SK-N-SH (cell line): ENCODE results near the gene CDC73. TPM values are rescaled to one million over a fixed set of nuclear protein-coding genes. Genes with fewer than 3 reads are reported as not detected.

Experiments
- CTCF ChIA-PET: fragments of 300-600, 350-600 bp; formaldehyde crosslinking; extraction: SDS; loops from one replicate; lab custom pipeline; 2021; lab: Yijun Ruan, JAX
- POLR2A ChIA-PET: fragments of 350-600 bp; sonication (Branson Sonifier 250); formaldehyde crosslinking; extraction: SDS; loops from one replicate; lab custom pipeline; 2020; ENCODE audit warnings: antibody characterized with exemption, inconsistent platforms; lab: Yijun Ruan, JAX
- DNase-seq: peaks from one replicate; pipeline ENCODE4 v3.0.0; 2012
- H2AFZ ChIP-seq: fragments of 200-600 bp; sonication (generic); 2 replicates; pipeline ENCODE4 v1.8.1; 2016; ENCODE audit warnings: antibody characterized with exemption, mild to moderate bottlenecking, low read depth
- H3F3A ChIP-seq: fragments of 200-600 bp; sonication (generic); replicated peaks from 2 replicates; pipeline ENCODE3; 2016; ENCODE audit warnings: antibody characterized with exemption, mild to moderate bottlenecking; ENCODE audit not compliant: insufficient read depth
- H3K27ac ChIP-seq, 2 experiments: fragments of 200-500 bp in 1 of 2; fragments of 200-600 bp in 1 of 2; sonication (Bioruptor generic) in 1 of 2; sonication (generic), shearing (Covaris generic) in 1 of 2; 2 replicates each; pipeline versions ENCODE4 v1.5.1 to v1.6.1; 2014 to 2016; ENCODE audit warnings: low read depth in 2 of 2, inconsistent platforms in 1 of 2, low read length in 1 of 2, mild to moderate bottlenecking in 1 of 2, mixed read lengths in 1 of 2
- H3K27me3 ChIP-seq: fragments of 200-600 bp; sonication (generic), shearing (Covaris generic); 2 replicates; pipeline ENCODE4 v1.6.1; 2016; ENCODE audit warnings: mixed run types; ENCODE audit not compliant: insufficient read depth
- H3K36me3 ChIP-seq, 2 experiments: fragments of 200-500 bp in 1 of 2; fragments of 200-600 bp in 1 of 2; sonication (Bioruptor generic) in 1 of 2; sonication (generic) in 1 of 2; replicated peaks in 1 of 2; 2 replicates each; pipeline versions ENCODE3 to v1.5.1; 2014 to 2016; ENCODE audit warnings: low read length in 1 of 2, mild to moderate bottlenecking in 1 of 2; ENCODE audit not compliant: insufficient read depth in 2 of 2, control insufficient read depth in 1 of 2
- H3K4me1 ChIP-seq, 2 experiments: fragments of 200-500 bp in 1 of 2; fragments of 200-600 bp in 1 of 2; sonication (Bioruptor generic) in 1 of 2; sonication (generic), shearing (Covaris generic) in 1 of 2; 2 replicates each; pipeline versions ENCODE4 v1.5.1 to v1.6.1; 2014 to 2016; ENCODE audit warnings: low read depth in 1 of 2, low read length in 1 of 2, mixed run types in 1 of 2; ENCODE audit not compliant: insufficient read depth in 2 of 2, control insufficient read depth in 1 of 2
- H3K4me2 ChIP-seq: fragments of 200-600 bp; sonication (generic), shearing (Covaris generic); 2 replicates; pipeline ENCODE4 v1.6.1; 2017; ENCODE audit warnings: mixed run types
- H3K4me3 ChIP-seq, 2 experiments: fragments of 200-500 bp in 1 of 2; fragments of 200-600 bp in 1 of 2; sonication (Bioruptor generic) in 1 of 2; sonication (generic), shearing (Covaris generic) in 1 of 2; 2 replicates each; pipeline versions ENCODE4 v1.5.1 to v1.8.1; 2014 to 2016; ENCODE audit warnings: low read depth in 2 of 2, inconsistent platforms in 1 of 2, low read length in 1 of 2, mild to moderate bottlenecking in 1 of 2, mixed read lengths in 1 of 2, moderate library complexity in 1 of 2
- H3K79me2 ChIP-seq: fragments of 200-600 bp; sonication (generic); 2 replicates; pipeline ENCODE4 v1.8.1; 2017; ENCODE audit warnings: mild to moderate bottlenecking; ENCODE audit not compliant: insufficient read depth
- H3K9ac ChIP-seq: fragments of 200-600 bp; sonication (generic); 2 replicates; pipeline ENCODE4 v1.6.1; 2017; ENCODE audit warnings: mixed run types
- H3K9me2 ChIP-seq: fragments of 200-600 bp; sonication (generic); 2 replicates; pipeline ENCODE4 v1.6.1; 2017; ENCODE audit warnings: mixed run types
- H3K9me3 ChIP-seq: fragments of 200-600 bp; sonication (generic); 2 replicates; pipeline ENCODE4 v1.6.1; 2017; ENCODE audit warnings: mixed run types, mild to moderate bottlenecking, moderate library complexity
- H4K20me1 ChIP-seq: fragments of 200-600 bp; sonication (generic); 2 replicates; pipeline ENCODE4 v1.6.1; 2017; ENCODE audit warnings: mild to moderate bottlenecking, mixed run types; ENCODE audit not compliant: insufficient read depth
- CHD2 ChIP-seq: fragments of 150-350 bp; IDR thresholded peaks from 2 replicates; pipeline ENCODE4 v1.6.1; 2018; ENCODE audit warnings: low read length; ENCODE audit not compliant: partially characterized antibody
- ELF1 ChIP-seq: IDR thresholded peaks from 2 replicates; pipeline ENCODE4 v1.4.0; 2012
- FOXM1 ChIP-seq: IDR thresholded peaks from 2 replicates; pipeline ENCODE4 v1.4.0; 2012; ENCODE audit warnings: low read depth, mild to moderate bottlenecking
- GABPA ChIP-seq: IDR thresholded peaks from 2 replicates; pipeline ENCODE4 v1.4.0; 2012; ENCODE audit warnings: low read depth, mild to moderate bottlenecking
- JUND ChIP-seq: IDR thresholded peaks from 2 replicates; pipeline ENCODE4 v1.4.0; 2012
- MXI1 ChIP-seq: IDR thresholded peaks from 2 replicates; pipeline ENCODE4 v1.6.1; 2012; ENCODE audit warnings: mild to moderate bottlenecking, low read depth, low read length, improper control_type of control experiment
- NRF1 ChIP-seq: IDR thresholded peaks from 2 replicates; pipeline ENCODE4 v1.6.1; 2012; ENCODE audit warnings: low read depth, mild to moderate bottlenecking, low read length
- RAD21 ChIP-seq: IDR thresholded peaks from 2 replicates; pipeline ENCODE4 v1.6.1; 2012; ENCODE audit warnings: mild to moderate bottlenecking, low read length
- RXRA ChIP-seq: IDR thresholded peaks from 2 replicates; pipeline ENCODE4 v1.4.0; 2012; ENCODE audit warnings: low read depth, mild to moderate bottlenecking, borderline replicate concordance
- SIN3A ChIP-seq: IDR thresholded peaks from 2 replicates; pipeline ENCODE4 v1.6.1; 2012; ENCODE audit warnings: low read depth, mild to moderate bottlenecking, low read length, moderate library complexity, borderline replicate concordance
- SMC3 ChIP-seq: IDR thresholded peaks from 2 replicates; pipeline ENCODE4 v1.6.1; 2012; ENCODE audit warnings: low read depth, low read length, improper control_type of control experiment
- TAF1 ChIP-seq: IDR thresholded peaks from 2 replicates; pipeline ENCODE4 v1.6.1; 2012; ENCODE audit warnings: low read depth, mild to moderate bottlenecking, low read length, moderate library complexity, borderline replicate concordance
- TCF12 ChIP-seq: IDR thresholded peaks from 2 replicates; pipeline ENCODE4 v1.4.0; 2012
- YY1 ChIP-seq: IDR thresholded peaks from 2 replicates; pipeline ENCODE4 v1.4.0; 2012; ENCODE audit warnings: low read depth, mild to moderate bottlenecking
- WGBS: methylation state at CpG from one replicate; pipeline ENCODE4 v1.1.6; 2017; ENCODE audit warnings: low lambda C conversion rate; 5-methylcytosine and 5-hydroxymethylcytosine counted together
- polyA plus RNA-seq, 3 experiments: library from polyadenylated mRNA; depleted of rRNA; stranded (reverse); fragments of >200 nt; gene quantifications; 2 replicates each; pipeline ENCODE4 v1.2.3, GENCODE V29; 2012
- TF ChIP-seq, protein P1 (sequence below): IDR thresholded peaks from 2 replicates; pipeline ENCODE4 v1.6.1; 2012; ENCODE audit warnings: mild to moderate bottlenecking, low read depth, low read length, moderate library complexity
- TF ChIP-seq, protein P2 (sequence below): fragments of 150-350 bp; IDR thresholded peaks from 2 replicates; pipeline ENCODE4 v1.6.1; 2016; ENCODE audit warnings: mild to moderate bottlenecking, low read depth, low read length

Gene CDC73
- polyA plus RNA-seq, 1 of the 3 experiments (the other 2 are of a cell fraction): 13.4 TPM

DNA sequence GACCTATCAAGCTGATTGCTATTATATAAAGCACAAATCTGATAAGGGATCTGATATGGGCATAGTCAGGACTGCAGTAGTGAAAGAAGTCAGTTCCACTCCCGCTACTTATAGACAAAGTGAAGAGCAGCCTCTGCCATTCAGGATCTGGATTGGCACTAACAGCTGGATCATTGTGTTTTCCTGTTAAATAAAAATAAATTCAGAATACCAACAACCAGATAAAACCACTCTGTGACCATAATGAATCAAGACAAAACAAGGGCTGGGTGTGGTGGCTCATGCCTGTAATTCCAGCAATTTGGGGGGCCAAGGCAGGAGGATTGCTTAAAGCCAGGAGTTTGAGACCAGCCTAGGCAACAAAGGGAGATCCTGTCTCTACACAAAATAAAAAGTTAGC lies 11.6 kb upstream of the CDC73 start:
- Histone ChIP-seq H3K9me2 (no peaks in the 10 kb centered on the region), H3K9me3 (no peaks in the 10 kb centered on the region), H3K36me3 (no peaks in the 10 kb centered on the region), H3F3A (peaks cover 13% of the 10 kb centered on the region), H3K79me2 (no peaks in the 10 kb centered on the region), H4K20me1 (no peaks in the 10 kb centered on the region), H3K27me3 (no peaks in the 10 kb centered on the region), H3K9ac (no peak overlapping the region), H3K27ac (no peak overlapping the region), H3K4me1 (peaks cover 2 to 15% of the 10 kb centered on the region in 2 experiments; a peak in 2 of 4 replicates), H2AFZ (0 out of 2 replicates have a peak overlapping the region, but pooled peaks have one; percentile 88), H3K4me3 (no peak overlapping the region), H3K4me2 (no peak overlapping the region)
- no peak for DNase-seq
- CTCF ChIA-PET: interaction anchor here (5.8 kb wide), 1 partner anchor 11 kb away, joined by 35 read pairs; the partner anchor contains the start of gene CDC73
- POLR2A ChIA-PET: no interaction called here
- WGBS: 100% methylated on average over 1 of the region's 1 CpG
- TF ChIP-seq FOXM1 (no peak), ELF1 (no peak), CHD2 (no peak), RXRA (no peak), SIN3A (no peak), SMC3 (no peak), RAD21 (no peak), JUND (no peak), YY1 (no peak), GABPA (no peak), NRF1 (no peak), MXI1 (no peak), TAF1 (no peak), TCF12 (no peak)
- TF ChIP-seq, protein P1, sequence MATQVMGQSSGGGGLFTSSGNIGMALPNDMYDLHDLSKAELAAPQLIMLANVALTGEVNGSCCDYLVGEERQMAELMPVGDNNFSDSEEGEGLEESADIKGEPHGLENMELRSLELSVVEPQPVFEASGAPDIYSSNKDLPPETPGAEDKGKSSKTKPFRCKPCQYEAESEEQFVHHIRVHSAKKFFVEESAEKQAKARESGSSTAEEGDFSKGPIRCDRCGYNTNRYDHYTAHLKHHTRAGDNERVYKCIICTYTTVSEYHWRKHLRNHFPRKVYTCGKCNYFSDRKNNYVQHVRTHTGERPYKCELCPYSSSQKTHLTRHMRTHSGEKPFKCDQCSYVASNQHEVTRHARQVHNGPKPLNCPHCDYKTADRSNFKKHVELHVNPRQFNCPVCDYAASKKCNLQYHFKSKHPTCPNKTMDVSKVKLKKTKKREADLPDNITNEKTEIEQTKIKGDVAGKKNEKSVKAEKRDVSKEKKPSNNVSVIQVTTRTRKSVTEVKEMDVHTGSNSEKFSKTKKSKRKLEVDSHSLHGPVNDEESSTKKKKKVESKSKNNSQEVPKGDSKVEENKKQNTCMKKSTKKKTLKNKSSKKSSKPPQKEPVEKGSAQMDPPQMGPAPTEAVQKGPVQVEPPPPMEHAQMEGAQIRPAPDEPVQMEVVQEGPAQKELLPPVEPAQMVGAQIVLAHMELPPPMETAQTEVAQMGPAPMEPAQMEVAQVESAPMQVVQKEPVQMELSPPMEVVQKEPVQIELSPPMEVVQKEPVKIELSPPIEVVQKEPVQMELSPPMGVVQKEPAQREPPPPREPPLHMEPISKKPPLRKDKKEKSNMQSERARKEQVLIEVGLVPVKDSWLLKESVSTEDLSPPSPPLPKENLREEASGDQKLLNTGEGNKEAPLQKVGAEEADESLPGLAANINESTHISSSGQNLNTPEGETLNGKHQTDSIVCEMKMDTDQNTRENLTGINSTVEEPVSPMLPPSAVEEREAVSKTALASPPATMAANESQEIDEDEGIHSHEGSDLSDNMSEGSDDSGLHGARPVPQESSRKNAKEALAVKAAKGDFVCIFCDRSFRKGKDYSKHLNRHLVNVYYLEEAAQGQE: no peak
- TF ChIP-seq, protein P2, sequence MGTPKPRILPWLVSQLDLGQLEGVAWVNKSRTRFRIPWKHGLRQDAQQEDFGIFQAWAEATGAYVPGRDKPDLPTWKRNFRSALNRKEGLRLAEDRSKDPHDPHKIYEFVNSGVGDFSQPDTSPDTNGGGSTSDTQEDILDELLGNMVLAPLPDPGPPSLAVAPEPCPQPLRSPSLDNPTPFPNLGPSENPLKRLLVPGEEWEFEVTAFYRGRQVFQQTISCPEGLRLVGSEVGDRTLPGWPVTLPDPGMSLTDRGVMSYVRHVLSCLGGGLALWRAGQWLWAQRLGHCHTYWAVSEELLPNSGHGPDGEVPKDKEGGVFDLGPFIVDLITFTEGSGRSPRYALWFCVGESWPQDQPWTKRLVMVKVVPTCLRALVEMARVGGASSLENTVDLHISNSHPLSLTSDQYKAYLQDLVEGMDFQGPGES: no peak
